NB4 (cell line): ENCODE data around the gene BRD7.
A peak's percentile ranks its signal among the peaks of the same experiment; 100 is the strongest.

Source experiments
- DNase-seq: peaks from one replicate; pipeline ENCODE4 v3.0.0; 2010; ENCODE audit warnings: low read depth
- H3K4me3 ChIP-seq: one replicate; pipeline ENCODE4 v1.5.1; 2011; ENCODE audit warnings: mild to moderate bottlenecking, low read depth, low read length, moderate library complexity
- MYC ChIP-seq: IDR thresholded peaks from 2 replicates; pipeline ENCODE4 v1.6.1; 2011; ENCODE audit warnings: low read depth, low read length
- POLR2A ChIP-seq: IDR thresholded peaks from 2 replicates; pipeline ENCODE4 v1.6.1; 2011; ENCODE audit warnings: mild to moderate bottlenecking; ENCODE audit not compliant: insufficient read length; ENCODE audit errors: extremely low read depth
- TF ChIP-seq, protein P1 (sequence below): IDR thresholded peaks from 2 replicates; pipeline ENCODE4 v1.6.1; 2011; ENCODE audit warnings: low read depth, low read length
- TF ChIP-seq, protein P2 (sequence below): IDR thresholded peaks from one replicate; pipeline ENCODE4 v1.5.1; 2012; ENCODE audit warnings: low read depth, low read length

BRD7 gene

DNA sequence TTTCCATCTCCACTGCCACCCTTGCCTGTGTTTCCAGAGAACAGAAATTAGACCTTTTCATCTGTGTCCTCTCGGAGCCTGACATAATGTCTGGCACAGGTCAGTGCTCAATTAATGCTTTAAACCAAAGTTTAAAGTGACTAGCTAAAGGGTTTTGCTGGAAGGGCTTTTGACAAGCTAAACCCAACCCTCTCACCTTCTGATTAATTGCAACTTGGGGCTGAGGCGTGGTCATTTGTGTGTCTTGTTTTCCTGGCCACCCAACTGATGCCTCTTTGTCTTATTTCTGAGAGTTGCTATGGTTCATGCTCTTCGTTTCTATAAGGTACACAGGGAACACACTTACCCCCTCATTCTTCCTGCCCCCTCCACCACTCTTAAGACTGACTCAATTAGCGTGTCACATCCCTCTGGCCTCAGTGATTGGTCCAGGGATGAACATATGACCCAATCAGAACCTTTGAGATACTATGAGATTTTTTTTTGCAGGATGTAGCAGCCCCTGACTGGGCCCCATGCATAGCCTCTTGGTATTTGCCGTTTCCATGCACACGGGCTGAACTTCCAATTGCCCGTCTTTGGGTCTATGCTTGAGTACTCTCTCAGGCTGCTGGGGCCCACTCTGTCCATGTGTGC lies 15.8 kb upstream of the BRD7 start:
- no peak for DNase-seq
- TF ChIP-seq, protein P1, sequence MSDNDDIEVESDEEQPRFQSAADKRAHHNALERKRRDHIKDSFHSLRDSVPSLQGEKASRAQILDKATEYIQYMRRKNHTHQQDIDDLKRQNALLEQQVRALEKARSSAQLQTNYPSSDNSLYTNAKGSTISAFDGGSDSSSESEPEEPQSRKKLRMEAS: no peak
- TF ChIP-seq POLR2A (no peak), MYC (no peak)
- TF ChIP-seq, protein P2, sequence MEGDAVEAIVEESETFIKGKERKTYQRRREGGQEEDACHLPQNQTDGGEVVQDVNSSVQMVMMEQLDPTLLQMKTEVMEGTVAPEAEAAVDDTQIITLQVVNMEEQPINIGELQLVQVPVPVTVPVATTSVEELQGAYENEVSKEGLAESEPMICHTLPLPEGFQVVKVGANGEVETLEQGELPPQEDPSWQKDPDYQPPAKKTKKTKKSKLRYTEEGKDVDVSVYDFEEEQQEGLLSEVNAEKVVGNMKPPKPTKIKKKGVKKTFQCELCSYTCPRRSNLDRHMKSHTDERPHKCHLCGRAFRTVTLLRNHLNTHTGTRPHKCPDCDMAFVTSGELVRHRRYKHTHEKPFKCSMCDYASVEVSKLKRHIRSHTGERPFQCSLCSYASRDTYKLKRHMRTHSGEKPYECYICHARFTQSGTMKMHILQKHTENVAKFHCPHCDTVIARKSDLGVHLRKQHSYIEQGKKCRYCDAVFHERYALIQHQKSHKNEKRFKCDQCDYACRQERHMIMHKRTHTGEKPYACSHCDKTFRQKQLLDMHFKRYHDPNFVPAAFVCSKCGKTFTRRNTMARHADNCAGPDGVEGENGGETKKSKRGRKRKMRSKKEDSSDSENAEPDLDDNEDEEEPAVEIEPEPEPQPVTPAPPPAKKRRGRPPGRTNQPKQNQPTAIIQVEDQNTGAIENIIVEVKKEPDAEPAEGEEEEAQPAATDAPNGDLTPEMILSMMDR: no peak
- no peak overlapping the region for H3K4me3 ChIP-seq

DNA sequence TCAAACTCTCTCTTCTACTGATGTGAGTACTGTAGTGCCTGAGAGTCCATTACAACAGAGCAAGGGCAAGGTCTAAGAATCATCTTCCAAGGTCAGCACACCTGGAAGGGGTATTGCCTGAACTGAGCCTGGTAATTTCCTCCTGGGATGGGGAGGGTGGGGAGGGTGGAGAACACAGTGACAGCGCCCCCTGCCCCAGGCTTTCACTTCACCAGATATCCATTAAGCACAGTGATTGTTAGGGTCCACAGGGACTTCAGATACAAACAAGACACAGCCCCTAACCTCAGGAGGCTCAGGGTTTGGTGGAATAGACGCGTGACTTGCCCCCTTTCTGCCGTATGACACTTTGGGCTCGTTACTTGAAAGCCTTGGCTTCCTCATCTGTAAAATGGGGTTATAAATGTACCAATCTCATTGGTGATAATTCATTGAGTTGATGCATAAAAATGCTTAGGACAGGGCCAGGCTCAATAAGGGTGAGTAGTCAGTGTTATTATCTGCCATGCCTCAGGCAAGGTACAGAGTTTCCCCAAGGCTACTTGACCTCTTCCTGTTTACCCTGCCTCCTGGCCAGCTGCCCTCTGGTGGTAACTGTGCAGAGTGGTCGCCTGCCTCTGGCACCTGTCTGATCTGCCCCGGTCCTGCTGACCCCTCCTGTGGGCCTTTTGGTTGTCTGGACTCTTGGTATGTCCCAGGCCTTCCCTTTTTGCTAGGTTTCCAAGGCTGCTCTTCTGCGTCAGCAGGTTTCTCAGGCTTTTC lies 13.1 kb upstream of the BRD7 start:
- TF ChIP-seq, protein P2: peak; percentile 45
- TF ChIP-seq MYC (no peak), POLR2A (no peak)
- TF ChIP-seq, protein P1: no peak
- peak; percentile 39 for DNase-seq
- H3K4me3 ChIP-seq: no peak overlapping the region

DNA sequence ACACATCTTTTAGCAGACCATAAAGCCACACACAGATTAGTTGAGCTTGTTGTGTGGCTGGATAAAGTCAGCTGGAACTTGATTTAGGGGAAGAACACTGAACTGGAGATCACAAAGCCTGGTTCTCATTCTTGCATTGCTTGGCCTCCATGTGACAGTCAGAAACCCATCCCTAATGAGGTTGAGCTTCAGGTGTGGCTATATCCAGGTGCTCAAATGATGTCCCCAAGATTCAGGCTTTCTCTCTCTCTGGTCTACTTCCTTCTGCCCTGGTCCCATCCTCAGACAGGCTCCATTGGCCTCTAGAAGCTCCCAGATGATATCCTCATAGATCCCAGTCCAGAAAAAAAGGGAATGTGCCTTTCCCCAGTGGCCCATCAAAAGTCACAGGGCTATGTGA lies 9.6 kb upstream of the BRD7 start:
- no peak overlapping the region for H3K4me3 ChIP-seq
- DNase-seq: no peak
- TF ChIP-seq POLR2A (no peak), MYC (no peak)
- TF ChIP-seq, protein P1: no peak
- TF ChIP-seq, protein P2: no peak

DNA sequence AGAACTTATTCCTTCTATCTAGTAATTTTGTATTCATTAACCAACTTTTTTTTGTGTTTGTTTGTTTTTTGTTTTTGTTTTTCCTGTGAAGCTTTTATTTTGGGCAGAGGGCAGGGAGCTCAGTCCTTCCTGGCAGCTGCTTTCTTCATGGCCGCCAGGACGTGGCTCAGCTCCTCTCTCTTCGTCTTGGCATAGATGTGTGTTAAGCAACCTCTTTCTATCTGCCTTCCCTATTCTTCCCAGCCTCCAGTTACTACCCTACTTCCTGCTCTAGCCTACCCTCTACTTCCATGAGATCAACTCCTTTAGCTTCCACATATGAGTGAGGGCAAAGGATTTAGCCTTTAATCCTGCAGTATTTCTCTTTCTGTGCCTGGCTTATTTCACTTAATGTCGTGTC lies 8.2 kb upstream of the BRD7 start:
- no peak for TF ChIP-seq MYC
- TF ChIP-seq, protein P2: no peak
- TF ChIP-seq, protein P1: no peak
- no peak for TF ChIP-seq POLR2A
- H3K4me3 ChIP-seq: no peak overlapping the region
- no peak for DNase-seq

DNA sequence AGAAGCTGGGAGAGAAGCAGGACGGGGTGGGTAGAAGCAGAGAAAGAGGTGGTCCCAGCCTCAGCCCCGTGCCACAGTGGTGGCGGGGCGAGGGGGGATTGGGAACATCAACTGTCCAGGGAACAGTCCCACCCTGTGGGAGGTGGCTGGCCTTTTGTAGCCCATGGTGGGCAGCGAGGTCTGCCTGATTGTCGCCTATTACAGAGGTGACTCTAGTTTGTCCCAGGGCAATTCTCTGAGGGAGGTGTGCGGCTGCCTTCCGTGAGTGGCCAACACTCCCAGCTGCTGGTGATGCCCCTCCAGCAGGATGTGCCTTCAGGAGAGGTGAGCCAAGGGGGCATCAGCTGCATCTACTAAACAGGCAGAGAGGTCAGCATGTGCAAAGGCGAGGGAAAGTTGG lies 5.0 kb upstream of the BRD7 start:
- TF ChIP-seq, protein P1: no peak
- no peak for TF ChIP-seq POLR2A
- DNase-seq: no peak
- H3K4me3 ChIP-seq: no peak overlapping the region

DNA sequence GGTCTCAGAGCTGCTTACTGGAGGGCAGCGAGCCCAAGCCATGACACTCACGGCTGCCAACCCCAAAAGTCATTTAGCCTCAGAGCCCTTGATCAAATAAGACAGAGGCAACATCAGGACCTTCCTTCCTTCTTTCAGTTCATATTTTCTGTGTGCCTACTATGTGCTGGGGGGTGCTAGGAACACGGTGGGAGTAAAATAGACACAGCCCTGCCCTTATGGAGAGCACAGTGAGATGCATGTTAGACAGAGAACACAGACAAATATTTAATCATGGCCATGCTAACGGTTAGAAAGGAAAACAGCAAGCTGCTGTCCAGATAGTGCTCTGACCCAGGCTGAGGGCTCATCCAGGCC lies 4.5 kb upstream of the BRD7 start:
- no peak for DNase-seq
- H3K4me3 ChIP-seq: no peak overlapping the region
- TF ChIP-seq, protein P1: no peak
- TF ChIP-seq POLR2A (no peak), MYC (no peak)
- TF ChIP-seq, protein P2: no peak
